HG03432 (cell line): Measurements from ENCODE around the gene TMEM114.

Experiments used
- ATAC-seq: cut with Tn5 transposase; IDR thresholded peaks from one replicate; pipeline ENCODE4 v1.9.1; 2021; ENCODE audit warnings: mild to moderate bottlenecking, moderate library complexity; ENCODE audit not compliant: unreplicated experiment

TMEM114 gene

GRCh38 chr16:8589900-8590688 is at the start of gene TMEM114:
Gene TMEM114 (minus strand): TSS chr16:8590511. CDS start chr16:8589838, 673 bp downstream.
- no peak for ATAC-seq

- ATAC-seq: no peak
These were observed 49.4 kb upstream of the TMEM114 start for GRCh38 chr16:8639694-8640093.

- no peak for ATAC-seq
These were observed 44.9 kb upstream of the TMEM114 start for GRCh38 chr16:8634991-8635736.

- no peak for ATAC-seq
These were observed 42.4 kb upstream of the TMEM114 start for GRCh38 chr16:8632675-8633182.

- no peak for ATAC-seq
These were observed 41.6 kb upstream of the TMEM114 start for GRCh38 chr16:8631818-8632465.

- ATAC-seq: no peak
These were observed 41.1 kb upstream of the TMEM114 start for GRCh38 chr16:8631373-8631772.

- no peak for ATAC-seq
These were observed 40.1 kb upstream of the TMEM114 start for GRCh38 chr16:8630255-8630953.

GRCh38 chr16:8628981-8629725 is 38.8 kb upstream of the TMEM114 start:
- no peak for ATAC-seq

- ATAC-seq: no peak
These were observed 37.1 kb upstream of the TMEM114 start for GRCh38 chr16:8627456-8627855.

- no peak for ATAC-seq
These were observed 36.6 kb upstream of the TMEM114 start for GRCh38 chr16:8626946-8627345.

- no peak for ATAC-seq
These were observed 35.3 kb upstream of the TMEM114 start for GRCh38 chr16:8625491-8626087.

- ATAC-seq: no peak
These were observed 33.3 kb upstream of the TMEM114 start for GRCh38 chr16:8623634-8624033.

GRCh38 chr16:8622315-8622656 is 32.0 kb upstream of the TMEM114 start:
- ATAC-seq: peak; percentile 3

- ATAC-seq: peak; percentile 96
These were observed 31.4 kb upstream of the TMEM114 start, which contains the start of gene METTL22 for GRCh38 chr16:8621572-8622314. Gene METTL22 (plus strand): TSS chr16:8621698. CDS start chr16:8625666, 3,968 bp downstream.

- no peak for ATAC-seq
These were observed 30.9 kb upstream of the TMEM114 start for GRCh38 chr16:8621222-8621571.

GRCh38 chr16:8620535-8620934 is 30.2 kb upstream of the TMEM114 start:
- ATAC-seq: no peak

- no peak for ATAC-seq
These were observed 29.5 kb upstream of the TMEM114 start for GRCh38 chr16:8619671-8620370.

GRCh38 chr16:8614435-8615029 is 24.2 kb upstream of the TMEM114 start:
- ATAC-seq: no peak
